ENCODE data around the gene ATXN7L3. TPM values are rescaled to one million over a fixed set of nuclear protein-coding genes. Genes with fewer than 3 reads are reported as not detected.

Gene ATXN7L3
- total RNA-seq, 2 experiments from 2014 or later: 58.1 to 62.3 TPM

DNA sequence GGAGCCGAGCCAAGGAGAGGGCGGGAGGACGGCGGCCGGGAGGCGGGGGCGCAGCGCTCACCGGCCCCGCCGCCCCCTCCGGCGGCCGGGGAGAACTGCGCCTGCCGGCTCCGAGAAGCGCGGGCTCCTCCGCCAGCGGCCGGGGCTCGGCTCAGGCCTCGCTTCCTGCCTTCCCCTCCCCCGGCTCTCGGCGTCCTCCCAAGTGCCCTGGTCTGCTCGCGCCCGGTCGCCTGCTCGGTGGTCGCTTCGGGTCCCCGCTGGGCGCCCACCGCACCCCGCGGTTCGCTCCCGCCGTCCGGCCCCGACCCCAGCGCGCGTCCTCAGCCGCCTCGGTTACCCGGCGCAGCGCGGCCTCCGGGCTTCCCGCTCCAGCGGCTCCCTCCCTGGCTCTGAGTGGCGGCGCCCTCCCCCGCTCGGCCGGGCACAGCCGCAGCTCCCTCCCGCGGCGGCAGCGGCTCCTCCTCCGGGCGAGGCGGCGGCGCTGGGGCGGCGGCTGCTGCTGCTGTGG lies 19.5 kb upstream of the ATXN7L3 start:
- ChIA-PET CTCF (interaction anchor here (1.4 to 5.0 kb wide), 3 partner anchors 9 to 112 kb away, joined by 5 to 53 read pairs (median 8); no protein-coding TSS in a partner anchor), POLR2A (interaction anchor here (0.7 to 8.1 kb wide), 9 partner anchors 8 to 106 kb away, joined by 3 to 58 read pairs (median 14); partner anchors contain the start of genes ATXN7L3, SLC25A39 and TMUB2)
- no peak for TF ChIP-seq CTCF (IDR thresholded peaks at IDR 0.05)
- intact Hi-C loops (cut with micrococcal nuclease): loop anchor here (5.0 kb wide), 1 partner anchor 108 kb away; no protein-coding TSS in a partner anchor
- H3K4me3 Mint-ChIP-seq: peak overlapping the region; percentile 43
- peaks cover 31% of the 10 kb centered on the region for H3K4me1 Mint-ChIP-seq (ENCODE audit: low read depth)
- H3K9me3 Mint-ChIP-seq: no peaks in the 10 kb centered on the region
- ATAC-seq (peak; percentile 54), DNase-seq (peak; percentile 77)
- peaks cover 44% of the 10 kb centered on the region for H3K36me3 Mint-ChIP-seq (ENCODE audit: low read depth)
- H3K27ac Mint-ChIP-seq: no peak overlapping the region
- no peaks in the 10 kb centered on the region for H3K27me3 Mint-ChIP-seq

- DNase-seq (peak; percentile 86), ATAC-seq (peak; percentile 63)
- Mint-ChIP-seq H3K27me3 (no peaks in the 10 kb centered on the region), H3K4me3 (peak overlapping the region; percentile 96), H3K9me3 (no peaks in the 10 kb centered on the region), H3K36me3 (ENCODE audit: low read depth) (peaks cover 50% of the 10 kb centered on the region), H3K4me1 (ENCODE audit: low read depth) (peaks cover 37% of the 10 kb centered on the region), H3K27ac (peak overlapping the region; percentile 98)
- ChIA-PET POLR2A (interaction anchor here (0.7 to 8.1 kb wide), 9 partner anchors 8 to 106 kb away, joined by 3 to 58 read pairs (median 13); partner anchors contain the start of genes ATXN7L3, SLC25A39 and TMUB2), CTCF (interaction anchor here (1.0 to 5.0 kb wide), 4 partner anchors 9 to 20 kb away, joined by 4 to 53 read pairs (median 28); partner anchors contain the start of gene ATXN7L3)
- intact Hi-C loops (cut with micrococcal nuclease): loop anchor here (5.0 kb wide), 1 partner anchor 109 kb away; no protein-coding TSS in a partner anchor
- peak; percentile 75 for TF ChIP-seq CTCF (IDR thresholded peaks at IDR 0.05)
Measured at GRCh38 chr17:44218344-44219107, 18.8 kb upstream of the ATXN7L3 start.

- ChIA-PET CTCF (interaction anchor here (1.0 to 5.0 kb wide), 7 partner anchors 8 to 145 kb away, joined by 4 to 53 read pairs (median 6); partner anchors contain the start of genes ATXN7L3 and GRN), POLR2A (interaction anchor here (1.2 to 8.1 kb wide), 7 partner anchors 7 to 107 kb away, joined by 3 to 58 read pairs (median 19); partner anchors contain the start of genes ATXN7L3, SLC25A39 and TMUB2)
- Mint-ChIP-seq H3K27ac (peak overlapping the region; percentile 98), H3K36me3 (ENCODE audit: low read depth) (peaks cover 57% of the 10 kb centered on the region), H3K4me3 (peak overlapping the region; percentile 96), H3K4me1 (ENCODE audit: low read depth) (peaks cover 44% of the 10 kb centered on the region), H3K27me3 (no peaks in the 10 kb centered on the region), H3K9me3 (no peaks in the 10 kb centered on the region)
- DNase-seq: peak; percentile 46
- intact Hi-C loops (cut with micrococcal nuclease): loop anchor here (5.0 kb wide), 1 partner anchor 109 kb away; no protein-coding TSS in a partner anchor
- no peak for TF ChIP-seq CTCF (IDR thresholded peaks at IDR 0.05)
- ATAC-seq: no peak
Measured at GRCh38 chr17:44217738-44218343, 18.2 kb upstream of the ATXN7L3 start.

DNA sequence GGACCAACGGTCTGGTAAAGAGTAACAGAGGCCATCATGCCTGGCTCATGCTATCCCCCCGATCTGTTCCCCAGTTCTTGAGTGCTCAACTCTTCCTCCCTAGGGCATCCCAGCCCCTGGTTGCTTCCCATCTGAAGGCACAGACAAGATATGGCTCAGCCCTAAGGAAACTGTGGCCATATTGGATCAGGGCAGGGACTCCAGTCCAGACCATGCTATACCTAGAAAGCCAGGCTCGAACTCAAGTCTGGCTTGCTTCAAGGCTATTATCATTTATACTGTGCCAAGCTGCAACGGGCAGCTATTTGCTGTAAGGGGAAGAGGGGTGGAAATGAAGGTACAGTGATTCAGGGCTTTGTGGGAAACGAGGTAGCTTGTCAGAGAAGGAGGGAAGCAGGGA lies 17.0 kb upstream of the ATXN7L3 start:
- Mint-ChIP-seq H3K27me3 (no peaks in the 10 kb centered on the region), H3K27ac (peak overlapping the region; percentile 98), H3K36me3 (ENCODE audit: low read depth) (peaks cover 58% of the 10 kb centered on the region), H3K4me1 (ENCODE audit: low read depth) (peaks cover 48% of the 10 kb centered on the region), H3K4me3 (peak overlapping the region; percentile 96), H3K9me3 (no peaks in the 10 kb centered on the region)
- intact Hi-C loops (cut with micrococcal nuclease): loop anchor here (5.0 kb wide), 1 partner anchor 111 kb away; no protein-coding TSS in a partner anchor
- no peak for DNase-seq
- no peak for TF ChIP-seq CTCF (IDR thresholded peaks at IDR 0.05)
- POLR2A ChIA-PET: interaction anchor here (0.6 to 8.1 kb wide), 11 partner anchors 10 to 1014 kb away, joined by 3 to 58 read pairs (median 6); partner anchors contain the start of genes ATXN7L3, SLC25A39 and TMUB2
- CTCF ChIA-PET: interaction anchor here (1.1 to 4.6 kb wide), 7 partner anchors 15 to 146 kb away, joined by 3 to 51 read pairs (median 6); partner anchors contain the start of genes ATXN7L3 and GRN
- ATAC-seq: no peak

Data from activated CD8-positive, alpha-beta T cell treated with anti-CD3 and anti-CD28 coated beads for 36 hours (primary cell).